HCT116 (cell line): Measurements from ENCODE around the gene OSTF1. TPM values are rescaled to one million over a fixed set of nuclear protein-coding genes. Genes with fewer than 3 reads are reported as not detected.

ENCODE experiments used
- ATAC-seq: fragments of 200-7000 bp; cut with Tn5 transposase; 2 replicates; pipeline ENCODE4 v1.9.1; 2020; ENCODE audit warnings: mild to moderate bottlenecking, moderate library complexity
- BruUV-seq: library from RNA; stranded (reverse); fragments of 400-500 nt; replicated peaks from 2 replicates; lab custom pipeline; 2021; lab: Mats Ljungman, UMichigan
- CTCF ChIA-PET: fragments of 300-600 bp; sonication (Branson Sonifier 250); formaldehyde crosslinking; loops from one replicate; lab custom pipeline; 2021; ENCODE audit warnings: antibody characterized with exemption; lab: Charles Lee
- POLR2A ChIA-PET: fragments of 300-600, 350-600 bp; sonication (Branson Sonifier 250); formaldehyde crosslinking; loops from one replicate; lab custom pipeline; 2021; ENCODE audit warnings: antibody characterized with exemption; lab: Charles Lee
- RAD21 ChIA-PET, 2 experiments: fragments of 300-600 bp; sonication (Branson Sonifier 250); formaldehyde crosslinking; loops; one replicate each; lab custom pipeline; 2023; ENCODE audit warnings: low total read pairs in 2 of 2; ENCODE audit not compliant: uncharacterized antibody in 2 of 2, unreplicated experiment in 2 of 2, low non-redundant PET in 1 of 2; lab: Charles Lee
- DNase-seq: peaks from one replicate; pipeline ENCODE4 v3.0.0-alpha.2; 2010; ENCODE audit warnings: low read depth, low spot score
- H2AFZ ChIP-seq: fragments of 200-600 bp; shearing (Covaris generic), sonication (generic); 2 replicates; pipeline ENCODE4 v1.6.1; 2017; ENCODE audit warnings: low read depth, mixed run types, mixed read lengths, antibody characterized with exemption, low read length; ENCODE audit not compliant: poor library complexity, severe bottlenecking
- H3K27ac ChIP-seq: 2 replicates; pipeline ENCODE4 v1.5.1; 2012; ENCODE audit warnings: low read depth, low read length
- H3K27me3 ChIP-seq: fragments of 200-600 bp; sonication (generic); 2 replicates; pipeline ENCODE4 v1.6.1; 2016; ENCODE audit warnings: mixed run types, low read length, mixed read lengths; ENCODE audit not compliant: insufficient read depth
- H3K36me3 ChIP-seq, 2 experiments: fragments of 200-500 bp in 1 of 2; fragments of 200-600 bp in 1 of 2; sonication (Bioruptor generic) in 1 of 2; sonication (generic) in 1 of 2; 2 replicates each; pipeline versions ENCODE4 v1.5.1 to v1.6.1; 2014 to 2016; ENCODE audit warnings: low read length in 2 of 2, inconsistent platforms in 1 of 2, mixed read lengths in 1 of 2, mixed run types in 1 of 2; ENCODE audit not compliant: insufficient read depth in 2 of 2, control insufficient read depth in 1 of 2
- H3K4me1 ChIP-seq, 2 experiments: fragments of 200-600 bp in 1 of 2; sonication (generic) in 1 of 2; 2 replicates each; pipeline versions ENCODE4 v1.5.1 to v1.6.1; 2012 to 2017; ENCODE audit warnings: low read length in 2 of 2, inconsistent platforms in 1 of 2, mild to moderate bottlenecking in 1 of 2, mixed read lengths in 1 of 2, mixed run types in 1 of 2, moderate library complexity in 1 of 2; ENCODE audit not compliant: insufficient read depth in 2 of 2, control insufficient read depth in 1 of 2
- H3K4me2 ChIP-seq: fragments of 200-600 bp; sonication (generic); 2 replicates; pipeline ENCODE4 v1.6.1; 2017; ENCODE audit warnings: mixed run types, low read length, mixed read lengths
- H3K4me3 ChIP-seq, 2 experiments: fragments of 200-600 bp in 1 of 2; sonication (generic) in 1 of 2; replicated peaks in 1 of 2; 2 replicates each; pipeline ENCODE4 v1.5.1; 2011 to 2016; ENCODE audit warnings: low read length in 2 of 2, control low read depth in 1 of 2, low read depth in 1 of 2, mild to moderate bottlenecking in 1 of 2, mixed read lengths in 1 of 2, mixed run types in 1 of 2
- H3K79me2 ChIP-seq: fragments of 200-600 bp; sonication (generic); 2 replicates; pipeline ENCODE4 v1.6.1; 2017; ENCODE audit warnings: mild to moderate bottlenecking, mixed run types, low read length, moderate library complexity, mixed read lengths; ENCODE audit not compliant: insufficient read depth
- H3K9ac ChIP-seq: fragments of 200-600 bp; sonication (generic); 2 replicates; pipeline ENCODE4 v1.6.1; 2016; ENCODE audit warnings: low read length, mixed read lengths
- H3K9me2 ChIP-seq: fragments of 200-600 bp; sonication (generic), shearing (Covaris generic); 2 replicates; pipeline ENCODE4 v1.6.1; 2017; ENCODE audit warnings: mixed run types, mild to moderate bottlenecking, moderate library complexity; ENCODE audit not compliant: insufficient read depth
- H3K9me3 ChIP-seq, 2 experiments: fragments of 200-500 bp in 1 of 2; fragments of 200-600 bp in 1 of 2; sonication (Bioruptor generic) in 1 of 2; sonication (generic) in 1 of 2; 2 replicates each; pipeline ENCODE4 v1.6.1; 2014 to 2017; ENCODE audit warnings: low read length in 2 of 2, mixed read lengths in 2 of 2, inconsistent platforms in 1 of 2, low read depth in 1 of 2, mild to moderate bottlenecking in 1 of 2, mixed run types in 1 of 2, moderate library complexity in 1 of 2; ENCODE audit not compliant: control insufficient read depth in 1 of 2, insufficient read depth in 1 of 2
- H4K20me1 ChIP-seq: fragments of 200-600 bp; sonication (generic), shearing (Covaris generic); 2 replicates; pipeline ENCODE4 v1.6.1; 2017; ENCODE audit warnings: mixed run types, mild to moderate bottlenecking, moderate library complexity; ENCODE audit not compliant: insufficient read depth
- CBX3 ChIP-seq: IDR thresholded peaks from 2 replicates; pipeline ENCODE4 v1.6.1; 2012; ENCODE audit warnings: low read depth
- EGR1 ChIP-seq: IDR thresholded peaks from 2 replicates; pipeline ENCODE4 v1.6.1; 2012; ENCODE audit warnings: low read depth
- EZH2 ChIP-seq: fragments of 200-600 bp; sonication (generic); IDR thresholded peaks from 2 replicates; pipeline ENCODE4 v1.6.1; 2017; ENCODE audit warnings: antibody characterized with exemption, mixed run types
- EZH2phosphoT487 ChIP-seq: fragments of 200-600 bp; IDR thresholded peaks from 2 replicates; pipeline ENCODE4 v1.6.1; 2018; ENCODE audit warnings: antibody characterized with exemption, borderline replicate concordance
- MAX ChIP-seq: IDR thresholded peaks from 2 replicates; pipeline ENCODE4 v1.6.1; 2012
- POLR2A ChIP-seq: IDR thresholded peaks from 2 replicates; pipeline ENCODE4 v1.7.0; 2011; ENCODE audit warnings: borderline replicate concordance; ENCODE audit not compliant: insufficient read depth, insufficient read length; ENCODE audit errors: extremely low read depth
- POLR2AphosphoS5 ChIP-seq: IDR thresholded peaks from 2 replicates; pipeline ENCODE4 v1.6.1; 2011; ENCODE audit warnings: mild to moderate bottlenecking, low read depth, low read length, moderate library complexity
- RAD21 ChIP-seq: IDR thresholded peaks from 2 replicates; pipeline ENCODE4 v1.6.1; 2012; ENCODE audit warnings: low read depth, mild to moderate bottlenecking
- REST ChIP-seq: IDR thresholded peaks from 2 replicates; pipeline ENCODE4 v1.6.1; 2012; ENCODE audit warnings: low read depth
- SRF ChIP-seq: IDR thresholded peaks from 2 replicates; pipeline ENCODE4 v1.6.1; 2012; ENCODE audit warnings: low read depth
- TCF7L2 ChIP-seq: IDR thresholded peaks from 2 replicates; pipeline ENCODE4 v1.7.0; 2011; ENCODE audit warnings: borderline replicate concordance, inconsistent platforms; ENCODE audit not compliant: insufficient read depth, insufficient read length; ENCODE audit errors: extremely low read depth
- ZBTB33 ChIP-seq: IDR thresholded peaks from 2 replicates; pipeline ENCODE4 v1.6.1; 2011; ENCODE audit warnings: mild to moderate bottlenecking, low read length, moderate library complexity; ENCODE audit not compliant: insufficient replicate concordance; ENCODE audit errors: extremely low read depth
- ZFX ChIP-seq: fragments of 450-650 bp; IDR thresholded peaks from 2 replicates; pipeline ENCODE4 v1.6.1; 2017
- ZNF274 ChIP-seq: fragments of 200-500 bp; sonication (Bioruptor generic); IDR thresholded peaks from 2 replicates; pipeline ENCODE4 v1.6.1; 2014; ENCODE audit warnings: mild to moderate bottlenecking, low read depth, low read length, inconsistent platforms
- intact Hi-C: fragments of 100-400 bp; cut with micrococcal nuclease; formaldehyde crosslinking; loops from 2 replicates; pipeline ENCODE4 v1.10.0; 2022
- total RNA-seq: library from RNA; stranded (reverse); gene quantifications from one replicate; pipeline ENCODE4 v1.2.1, GENCODE V29; 2021; ENCODE audit not compliant: unreplicated experiment

The OSTF1 gene
- total RNA-seq, 1 experiment from 2014 or later: 20.7 TPM

GRCh38 chr9:75090579-75090978 lies 2.3 kb downstream of the OSTF1 start:
- ATAC-seq: no peak
- Histone ChIP-seq H3K9me2 (no peaks in the 10 kb centered on the region), H2AFZ (no peak overlapping the region), H3K9me3 (no peaks in the 10 kb centered on the region), H3K36me3 (no peaks in the 10 kb centered on the region), H4K20me1 (no peaks in the 10 kb centered on the region), H3K27ac (no peak overlapping the region), H3K9ac (no peak overlapping the region), H3K4me2 (no peak overlapping the region), H3K27me3 (no peaks in the 10 kb centered on the region), H3K4me1 (peaks cover 12 to 19% of the 10 kb centered on the region in 2 experiments; a peak in 3 of 4 replicates), H3K4me3 (no peak overlapping the region), H3K79me2 (peaks cover 11% of the 10 kb centered on the region; the same call in 1 of the 2 replicates)
- intact Hi-C loops: no loop called here
- CTCF ChIA-PET: no interaction called here
- RAD21 ChIA-PET: no interaction called here
- POLR2A ChIA-PET: no interaction called here
- no TSS peak for BruUV-seq
- TF ChIP-seq ZNF274: no peak
- no peak for TF ChIP-seq EZH2phosphoT487
- TF ChIP-seq REST: no peak
- no peak for TF ChIP-seq ZBTB33
- TF ChIP-seq TCF7L2: no peak
- no peak for TF ChIP-seq POLR2A
- no peak for TF ChIP-seq CBX3
- TF ChIP-seq RAD21: no peak
- no peak for TF ChIP-seq EZH2
- TF ChIP-seq POLR2AphosphoS5: no peak
- TF ChIP-seq ZFX: no peak
- no peak for TF ChIP-seq MAX
- no peak for TF ChIP-seq EGR1
- TF ChIP-seq SRF: no peak
- DNase-seq: no peak
